Measurements from ENCODE around the gene SDK1.

DNA sequence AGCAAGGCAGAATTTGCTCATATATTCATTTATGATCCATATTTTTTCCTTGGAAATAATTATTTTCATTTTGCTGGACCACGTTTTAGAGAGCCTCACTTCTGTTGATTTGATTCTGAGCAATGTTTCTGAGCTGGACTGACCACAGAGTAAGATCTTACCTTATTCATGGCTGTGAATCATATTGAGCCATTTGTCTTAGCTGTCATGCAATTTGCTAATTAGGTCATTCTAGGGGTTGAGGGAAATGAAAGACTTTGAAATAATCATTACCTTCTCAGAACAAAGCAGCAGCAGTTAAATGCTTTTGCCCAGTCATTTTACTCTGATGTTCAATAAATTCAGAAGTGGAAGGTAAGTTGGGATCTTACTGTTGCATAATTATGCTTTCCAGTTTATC is 251.4 kb downstream of the SDK1 start:
- TF ChIP-seq POLR2A (IDR thresholded peaks at IDR 0.05): no peak
- TF ChIP-seq, protein P1, sequence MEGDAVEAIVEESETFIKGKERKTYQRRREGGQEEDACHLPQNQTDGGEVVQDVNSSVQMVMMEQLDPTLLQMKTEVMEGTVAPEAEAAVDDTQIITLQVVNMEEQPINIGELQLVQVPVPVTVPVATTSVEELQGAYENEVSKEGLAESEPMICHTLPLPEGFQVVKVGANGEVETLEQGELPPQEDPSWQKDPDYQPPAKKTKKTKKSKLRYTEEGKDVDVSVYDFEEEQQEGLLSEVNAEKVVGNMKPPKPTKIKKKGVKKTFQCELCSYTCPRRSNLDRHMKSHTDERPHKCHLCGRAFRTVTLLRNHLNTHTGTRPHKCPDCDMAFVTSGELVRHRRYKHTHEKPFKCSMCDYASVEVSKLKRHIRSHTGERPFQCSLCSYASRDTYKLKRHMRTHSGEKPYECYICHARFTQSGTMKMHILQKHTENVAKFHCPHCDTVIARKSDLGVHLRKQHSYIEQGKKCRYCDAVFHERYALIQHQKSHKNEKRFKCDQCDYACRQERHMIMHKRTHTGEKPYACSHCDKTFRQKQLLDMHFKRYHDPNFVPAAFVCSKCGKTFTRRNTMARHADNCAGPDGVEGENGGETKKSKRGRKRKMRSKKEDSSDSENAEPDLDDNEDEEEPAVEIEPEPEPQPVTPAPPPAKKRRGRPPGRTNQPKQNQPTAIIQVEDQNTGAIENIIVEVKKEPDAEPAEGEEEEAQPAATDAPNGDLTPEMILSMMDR (IDR thresholded peaks at IDR 0.05): no peak
